B cell (primary cell): ENCODE measurements around the gene TSTD2. TPM values are rescaled to one million over a fixed set of nuclear protein-coding genes. Genes with fewer than 3 reads are reported as not detected.

Experiments used
- ATAC-seq: fragments of 200-7000 bp; cut with Tn5 transposase; one replicate; pipeline ENCODE4 v1.10.0; 2021; ENCODE audit warnings: low read depth, mild to moderate bottlenecking, moderate number of reproducible peaks, moderate library complexity
- CTCF ChIA-PET: fragments of 350-600 bp; sonication (Branson Sonifier 250); formaldehyde crosslinking; loops from one replicate; lab custom pipeline; 2021; ENCODE audit warnings: antibody characterized with exemption, inconsistent platforms; lab: Charles Lee
- POLR2A ChIA-PET: fragments of 350-600 bp; sonication (Branson Sonifier 250); formaldehyde crosslinking; loops from one replicate; lab custom pipeline; 2021; ENCODE audit warnings: antibody characterized with exemption; lab: Charles Lee
- DNase-seq: peaks from one replicate; pipeline ENCODE4 v3.0.0; 2013
- H2AFZ ChIP-seq: 2 replicates; pipeline ENCODE4 v1.6.1; 2012; ENCODE audit warnings: mild to moderate bottlenecking, low read depth, low read length; ENCODE audit not compliant: insufficient read depth, poor library complexity, severe bottlenecking
- H3K27ac ChIP-seq, 2 donors: 1 replicate in 1 of 2; 2 replicates in 1 of 2; pipeline ENCODE4 v1.5.1; 2012 to 2013; ENCODE audit warnings: low read length in 2 of 2, mild to moderate bottlenecking in 2 of 2, moderate library complexity in 1 of 2
- H3K27me3 ChIP-seq, 4 experiments: fragments of 200-600 bp in 1 of 4; sonication (generic) in 1 of 4; replicated peaks in 1 of 4; 1 replicate in 2 of 4; 2 replicates in 2 of 4; pipeline versions ENCODE4 v1.6.1 to v1.7.0; 2013 to 2016; ENCODE audit warnings: low read length in 3 of 4, mild to moderate bottlenecking in 2 of 4, mixed read lengths in 1 of 4, moderate library complexity in 1 of 4; ENCODE audit not compliant: insufficient read depth in 4 of 4, control insufficient read depth in 3 of 4; ENCODE audit errors: control extremely low read depth in 1 of 4
- H3K36me3 ChIP-seq, 2 experiments: replicated peaks in 1 of 2; 1 replicate in 1 of 2; 2 replicates in 1 of 2; pipeline versions ENCODE4 v1.6.1 to v1.7.1; 2013; ENCODE audit warnings: low read length in 1 of 2; ENCODE audit not compliant: insufficient read depth in 2 of 2, control insufficient read depth in 1 of 2; ENCODE audit errors: control extremely low read depth in 1 of 2, extremely low read depth in 1 of 2
- H3K4me1 ChIP-seq, 2 donors: fragments of 200-600 bp in 1 of 2; sonication (generic) in 1 of 2; 1 replicate in 1 of 2; 2 replicates in 1 of 2; pipeline versions ENCODE4 v1.5.1 to v1.6.1; 2013 to 2017; ENCODE audit warnings: low read length in 2 of 2; ENCODE audit not compliant: control insufficient read depth in 2 of 2, insufficient read depth in 2 of 2
- H3K4me2 ChIP-seq: replicated peaks from 2 replicates; pipeline ENCODE3; 2012; ENCODE audit warnings: mild to moderate bottlenecking, low read depth, low read length; ENCODE audit not compliant: poor library complexity, severe bottlenecking
- H3K4me3 ChIP-seq, 5 experiments: fragments of 200-600 bp in 1 of 5; sonication (generic) in 1 of 5; 1 replicate in 3 of 5; 2 replicates in 2 of 5; pipeline versions ENCODE4 v1.5.1 to v1.7.0; 2011 to 2016; ENCODE audit warnings: low read length in 4 of 5, mild to moderate bottlenecking in 4 of 5, low read depth in 2 of 5, control low read depth in 1 of 5, moderate library complexity in 1 of 5; ENCODE audit not compliant: insufficient read depth in 1 of 5; ENCODE audit errors: control extremely low read depth in 1 of 5, extremely low read depth in 1 of 5
- H3K79me2 ChIP-seq: fragments of 200-600 bp; sonication (generic); one replicate; pipeline ENCODE4 v1.6.0; 2016; ENCODE audit warnings: low read length; ENCODE audit not compliant: control insufficient read depth, insufficient read depth
- H3K9ac ChIP-seq: fragments of 200-600 bp; sonication (generic); 2 replicates; pipeline ENCODE4 v1.6.1; 2017; ENCODE audit warnings: mild to moderate bottlenecking, low read length, moderate library complexity
- H3K9me3 ChIP-seq, 3 donors: one replicate each; pipeline versions ENCODE4 v1.6.1 to v1.7.1; 2013; ENCODE audit warnings: low read length in 2 of 3; ENCODE audit not compliant: control insufficient read depth in 2 of 3, insufficient read depth in 1 of 3; ENCODE audit errors: control extremely low read depth in 1 of 3
- H4K20me1 ChIP-seq: 2 replicates; pipeline ENCODE4 v1.6.0; 2012; ENCODE audit warnings: mild to moderate bottlenecking, low read length; ENCODE audit not compliant: insufficient read depth, control insufficient read depth, poor library complexity, severe bottlenecking
- H3K27ac Mint-ChIP-seq: one replicate; pipeline ENCODE4 v1.8.0; 2021; ENCODE audit warnings: mixed read lengths
- H3K27me3 Mint-ChIP-seq: one replicate; pipeline ENCODE4 v1.8.0; 2021; ENCODE audit warnings: mixed read lengths
- H3K4me1 Mint-ChIP-seq: one replicate; pipeline ENCODE4 v1.8.0; 2021; ENCODE audit warnings: mixed read lengths
- H3K4me3 Mint-ChIP-seq: one replicate; pipeline ENCODE4 v1.8.0; 2021; ENCODE audit warnings: mixed read lengths
- H3K9me3 Mint-ChIP-seq: one replicate; pipeline ENCODE4 v1.8.0; 2022; ENCODE audit warnings: mixed read lengths; ENCODE audit not compliant: insufficient read depth
- EZH2 ChIP-seq: IDR thresholded peaks from 2 replicates; pipeline ENCODE4 v1.6.1; 2012; ENCODE audit warnings: borderline replicate concordance, low read depth, mild to moderate bottlenecking, moderate library complexity, low read length; ENCODE audit not compliant: insufficient read depth, poor library complexity, severe bottlenecking
- WGBS: methylation state at CpG from one replicate; pipeline ENCODE4 v1.1.5; 2013; ENCODE audit warnings: missing lambda C conversion rate; ENCODE audit not compliant: insufficient coverage; 5-methylcytosine and 5-hydroxymethylcytosine counted together
- intact Hi-C: fragments of 100-400 bp; cut with micrococcal nuclease; formaldehyde crosslinking; loops from one replicate; pipeline ENCODE4 v1.10.0; 2022
- polyA plus RNA-seq: library from polyadenylated mRNA; depleted of rRNA; stranded (reverse); fragments of >200 nt; gene quantifications from 2 replicates; pipeline ENCODE4 v1.2.3, GENCODE V29; 2012
- total RNA-seq, 2 donors: library from RNA; stranded (reverse); fragments of 120-200 nt in 1 of 2; gene quantifications; 1 replicate in 1 of 2; 2 replicates in 1 of 2; pipeline versions ENCODE4 v1.2.3 to v1.2.4, GENCODE V29; 2013 to 2022
- TF ChIP-seq, protein P1 (sequence below): fragments of 200-600 bp; IDR thresholded peaks from one replicate; pipeline ENCODE4 v1.8.0; 2022; ENCODE audit warnings: antibody characterized with exemption, mild to moderate bottlenecking

TSTD2 gene
- total and polyA plus RNA-seq, 2 donors (not counting 1 experiment from before 2014, with no cell fraction given), result 12.7 to 29.2 TPM

DNA sequence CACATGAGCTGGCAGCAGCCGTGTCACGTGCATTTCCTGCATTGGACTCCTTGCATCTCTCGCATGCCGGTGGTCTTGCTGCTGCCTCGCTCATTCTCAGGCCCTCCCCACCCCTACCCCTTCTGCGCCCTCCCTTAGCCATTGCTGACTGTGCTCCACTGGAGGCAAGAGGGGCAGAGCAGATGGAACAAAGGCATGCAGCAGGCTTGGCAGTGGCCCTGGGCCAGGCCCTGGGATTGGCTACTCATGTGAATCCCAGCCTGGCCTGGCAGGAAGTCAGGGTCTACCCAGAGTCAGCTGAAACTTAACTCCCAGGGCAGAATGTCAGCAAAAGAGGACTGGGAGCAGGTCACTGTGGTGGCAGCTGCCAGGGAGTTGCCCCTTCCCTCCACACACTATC, 62.3 kb downstream of the TSTD2 start:
- Mint-ChIP-seq H3K27me3 (no peaks in the 10 kb centered on the region), H3K4me1 (peaks cover 14% of the 10 kb centered on the region), H3K9me3 (no peaks in the 10 kb centered on the region), H3K27ac (no peak overlapping the region), H3K4me3 (no peak overlapping the region)
- no peak overlapping the region for H3K9ac ChIP-seq
- H4K20me1 ChIP-seq, result no peaks in the 10 kb centered on the region
- H3K27me3 ChIP-seq, result peaks cover 0 to 2% (median 0%) of the 10 kb centered on the region in 4 experiments
- no peak for TF ChIP-seq EZH2
- TF ChIP-seq, protein P1, sequence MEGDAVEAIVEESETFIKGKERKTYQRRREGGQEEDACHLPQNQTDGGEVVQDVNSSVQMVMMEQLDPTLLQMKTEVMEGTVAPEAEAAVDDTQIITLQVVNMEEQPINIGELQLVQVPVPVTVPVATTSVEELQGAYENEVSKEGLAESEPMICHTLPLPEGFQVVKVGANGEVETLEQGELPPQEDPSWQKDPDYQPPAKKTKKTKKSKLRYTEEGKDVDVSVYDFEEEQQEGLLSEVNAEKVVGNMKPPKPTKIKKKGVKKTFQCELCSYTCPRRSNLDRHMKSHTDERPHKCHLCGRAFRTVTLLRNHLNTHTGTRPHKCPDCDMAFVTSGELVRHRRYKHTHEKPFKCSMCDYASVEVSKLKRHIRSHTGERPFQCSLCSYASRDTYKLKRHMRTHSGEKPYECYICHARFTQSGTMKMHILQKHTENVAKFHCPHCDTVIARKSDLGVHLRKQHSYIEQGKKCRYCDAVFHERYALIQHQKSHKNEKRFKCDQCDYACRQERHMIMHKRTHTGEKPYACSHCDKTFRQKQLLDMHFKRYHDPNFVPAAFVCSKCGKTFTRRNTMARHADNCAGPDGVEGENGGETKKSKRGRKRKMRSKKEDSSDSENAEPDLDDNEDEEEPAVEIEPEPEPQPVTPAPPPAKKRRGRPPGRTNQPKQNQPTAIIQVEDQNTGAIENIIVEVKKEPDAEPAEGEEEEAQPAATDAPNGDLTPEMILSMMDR, result no peak
- no peak overlapping the region for H3K4me3 ChIP-seq
- H3K27ac ChIP-seq, result no peak overlapping the region
- WGBS, result 95% methylated on average over 6 of the region's 6 CpGs
- no peaks in the 10 kb centered on the region for H3K79me2 ChIP-seq
- ChIA-PET CTCF (no interaction called here), POLR2A (no interaction called here)
- no peak for DNase-seq
- H3K4me1 ChIP-seq, result peaks cover 0 to 5% of the 10 kb centered on the region in 2 donors
- no peaks in the 10 kb centered on the region for H3K9me3 ChIP-seq
- H3K36me3 ChIP-seq, result no peaks in the 10 kb centered on the region
- ATAC-seq, result no peak
- no peak overlapping the region for H3K4me2 ChIP-seq
- intact Hi-C loops, result no loop called here
- no peak overlapping the region for H2AFZ ChIP-seq

DNA sequence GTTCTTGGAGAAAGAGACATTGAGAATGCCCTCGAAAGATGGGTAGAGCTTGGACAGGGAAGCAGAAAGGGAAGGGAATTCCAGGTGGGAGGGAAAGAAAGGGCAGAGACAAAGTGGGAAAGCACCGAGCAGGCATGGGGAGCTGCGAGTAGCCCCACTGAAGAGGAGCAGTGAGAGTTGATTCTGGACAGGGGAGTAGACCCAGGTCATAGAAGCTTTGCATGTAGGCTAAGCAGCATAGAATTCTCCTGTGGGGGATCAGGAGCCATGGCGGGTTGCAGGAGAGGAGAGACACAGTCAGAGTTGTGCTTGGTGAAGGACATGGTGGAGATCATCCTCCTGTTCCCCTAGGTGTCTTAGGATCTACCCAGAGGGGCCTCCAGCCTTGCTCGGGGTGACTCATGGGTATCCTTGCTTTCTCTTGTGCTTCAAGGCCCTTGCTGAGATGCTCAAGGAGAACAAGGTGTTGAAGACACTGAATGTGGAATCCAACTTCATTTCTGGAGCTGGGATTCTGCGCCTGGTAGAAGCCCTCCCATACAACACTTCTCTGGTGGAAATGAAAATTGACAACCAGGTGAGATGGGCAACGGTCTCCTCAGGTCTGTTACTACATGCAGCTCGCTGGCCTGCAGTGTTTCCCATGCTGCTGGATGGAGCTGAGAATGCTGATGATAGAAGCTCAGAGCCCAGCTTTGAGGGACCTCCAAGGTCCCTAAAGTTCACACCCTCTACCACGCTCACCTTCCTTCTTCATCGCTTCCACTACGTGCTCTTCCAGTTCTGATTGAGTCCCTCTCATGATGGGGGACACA, 64.5 kb downstream of the TSTD2 start:
- ChIA-PET CTCF (interaction anchor here (1.2 to 1.6 kb wide), 2 partner anchors 30 to 47 kb away, joined by 4 to 5 read pairs; no protein-coding TSS in a partner anchor), POLR2A (no interaction called here)

More for the DNA sequence above, 64.5 kb downstream of the TSTD2 start:
- Histone ChIP-seq H3K27ac (no peak overlapping the region), H3K27me3 (peaks cover 0 to 2% (median 0%) of the 10 kb centered on the region in 4 experiments), H3K36me3 (no peaks in the 10 kb centered on the region), H3K9ac (no peak overlapping the region), H3K9me3 (no peaks in the 10 kb centered on the region), H3K4me3 (no peak overlapping the region), H3K4me1 (no peaks in the 10 kb centered on the region), H4K20me1 (no peaks in the 10 kb centered on the region), H3K4me2 (no peak overlapping the region), H2AFZ (no peak overlapping the region), H3K79me2 (no peaks in the 10 kb centered on the region)
- DNase-seq (no peak), ATAC-seq (no peak)
- 91% methylated on average over 8 of the region's 11 CpGs for WGBS
- Mint-ChIP-seq H3K4me3 (no peak overlapping the region), H3K9me3 (no peaks in the 10 kb centered on the region), H3K27me3 (peaks cover 3% of the 10 kb centered on the region), H3K4me1 (peaks cover under 1% of the 10 kb centered on the region), H3K27ac (no peak overlapping the region)
- intact Hi-C loops, result no loop called here
- TF ChIP-seq EZH2, result no peak
